SK-N-SH (cell line): ENCODE data around the gene CRIP2.

Source experiments
- CHD2 ChIP-seq: fragments of 150-350 bp; IDR thresholded peaks from 2 replicates; pipeline ENCODE4 v1.6.1; 2018; ENCODE audit warnings: low read length; ENCODE audit not compliant: partially characterized antibody
- CTCF ChIP-seq: fragments of 200-600 bp; sonication (generic); IDR thresholded peaks from 2 replicates; pipeline ENCODE4 v1.6.1; 2017; ENCODE audit warnings: antibody characterized with exemption, mild to moderate bottlenecking, moderate library complexity
- MEF2A ChIP-seq: IDR thresholded peaks from 2 replicates; pipeline ENCODE4 v1.4.0; 2012; ENCODE audit warnings: low read depth, borderline replicate concordance
- RXRA ChIP-seq: IDR thresholded peaks from 2 replicates; pipeline ENCODE4 v1.4.0; 2012; ENCODE audit warnings: low read depth, mild to moderate bottlenecking, borderline replicate concordance
- YY1 ChIP-seq: IDR thresholded peaks from 2 replicates; pipeline ENCODE4 v1.4.0; 2012; ENCODE audit warnings: low read depth, mild to moderate bottlenecking

- TF ChIP-seq CHD2 = no peak
- no peak for TF ChIP-seq YY1
- no peak for TF ChIP-seq MEF2A
- TF ChIP-seq RXRA = no peak
- no peak for TF ChIP-seq CTCF
Measured at GRCh38 chr14:105458010-105458409, 16.6 kb upstream of the CRIP2 start.
